ENCODE measurements around the gene TK1. TPM values are rescaled to one million over a fixed set of nuclear protein-coding genes. Genes with fewer than 3 reads are reported as not detected.
A peak's percentile ranks its signal among the peaks of the same experiment; 100 is the strongest.

The TK1 gene
- polyA plus RNA-seq, 4 donors, result 25.6 to 34.2 (median 27.7) TPM

- no peak for DNase-seq (ENCODE audit: low read depth in 4 of 4, low spot score in 3 of 4)
Measured at GRCh38 chr17:78223061-78223460, 36.2 kb upstream of the TK1 start.

GRCh38 chr17:78219396-78220150, 32.7 kb upstream of the TK1 start:
- DNase-seq (ENCODE audit: low read depth in 4 of 4, low spot score in 3 of 4), result no peak

GRCh38 chr17:78214706-78215061, 27.8 kb upstream of the TK1 start:
- no peak for DNase-seq (ENCODE audit: low read depth in 4 of 4, low spot score in 3 of 4)

GRCh38 chr17:78214016-78214705, 27.3 kb upstream of the TK1 start, which contains the start of gene BIRC5:
Gene BIRC5 (plus strand): TSS chr17:78214253. CDS start chr17:78214317, 64 bp downstream.
- peak; percentile 63 to 70 (median 68) for DNase-seq (ENCODE audit: low read depth in 4 of 4, low spot score in 3 of 4)

- DNase-seq (ENCODE audit: low read depth in 4 of 4, low spot score in 3 of 4), result no peak
Measured at GRCh38 chr17:78211032-78211431, 24.2 kb upstream of the TK1 start.

GRCh38 chr17:78210111-78210510, 23.3 kb upstream of the TK1 start:
- no peak for DNase-seq (ENCODE audit: low read depth in 4 of 4, low spot score in 3 of 4)

- no peak for DNase-seq (ENCODE audit: low read depth in 4 of 4, low spot score in 3 of 4)
Measured at GRCh38 chr17:78208486-78208885, 21.6 kb upstream of the TK1 start.

GRCh38 chr17:78206298-78206697, 19.4 kb upstream of the TK1 start:
- DNase-seq (ENCODE audit: low read depth in 4 of 4, low spot score in 3 of 4), result no peak

GRCh38 chr17:78205124-78205775, 18.4 kb upstream of the TK1 start:
- DNase-seq (ENCODE audit: low read depth in 4 of 4, low spot score in 3 of 4), result no peak

- DNase-seq (ENCODE audit: low read depth in 4 of 4, low spot score in 3 of 4), result no peak
Measured at GRCh38 chr17:78204387-78205123, 17.7 kb upstream of the TK1 start.

- DNase-seq (ENCODE audit: low read depth in 4 of 4, low spot score in 3 of 4), result no peak
Measured at GRCh38 chr17:78202666-78203065, 15.8 kb upstream of the TK1 start.

- DNase-seq (ENCODE audit: low read depth in 4 of 4, low spot score in 3 of 4), result no peak
Measured at GRCh38 chr17:78200451-78200850, 13.6 kb upstream of the TK1 start.

GRCh38 chr17:78197147-78197832, 10.4 kb upstream of the TK1 start:
- no peak for DNase-seq (ENCODE audit: low read depth in 4 of 4, low spot score in 3 of 4)

- DNase-seq (ENCODE audit: low read depth in 4 of 4, low spot score in 3 of 4), result no peak
Measured at GRCh38 chr17:78196716-78197115, 9.9 kb upstream of the TK1 start.

GRCh38 chr17:78185981-78186691, 716 bp downstream of the TK1 start:
- no peak for DNase-seq (ENCODE audit: low read depth in 4 of 4, low spot score in 3 of 4)

GRCh38 chr17:78184868-78185267, 2.0 kb downstream of the TK1 start:
- DNase-seq (ENCODE audit: low read depth in 4 of 4, low spot score in 3 of 4), result no peak

- no peak for DNase-seq (ENCODE audit: low read depth in 4 of 4, low spot score in 3 of 4)
Measured at GRCh38 chr17:78184351-78184750, 2.5 kb downstream of the TK1 start.

- DNase-seq (ENCODE audit: low read depth in 4 of 4, low spot score in 3 of 4), result no peak
Measured at GRCh38 chr17:78183916-78184315, 2.9 kb downstream of the TK1 start.

GRCh38 chr17:78182504-78182903, 4.3 kb downstream of the TK1 start:
- DNase-seq (ENCODE audit: low read depth in 4 of 4, low spot score in 3 of 4), result no peak

GRCh38 chr17:78180508-78180907, 6.3 kb downstream of the TK1 start:
- no peak for DNase-seq (ENCODE audit: low read depth in 4 of 4, low spot score in 3 of 4)
